ENCODE measurements around the gene CLASP2. TPM values are rescaled to one million over a fixed set of nuclear protein-coding genes. Genes with fewer than 3 reads are reported as not detected.
"Not testable (repeated sequence)": the region's sequence is repeated elsewhere in the genome, so short reads cannot be mapped to it uniquely, and the experiment has no call there.

Gene CLASP2
- total RNA-seq, 1 donor = 26.9 TPM

DNA sequence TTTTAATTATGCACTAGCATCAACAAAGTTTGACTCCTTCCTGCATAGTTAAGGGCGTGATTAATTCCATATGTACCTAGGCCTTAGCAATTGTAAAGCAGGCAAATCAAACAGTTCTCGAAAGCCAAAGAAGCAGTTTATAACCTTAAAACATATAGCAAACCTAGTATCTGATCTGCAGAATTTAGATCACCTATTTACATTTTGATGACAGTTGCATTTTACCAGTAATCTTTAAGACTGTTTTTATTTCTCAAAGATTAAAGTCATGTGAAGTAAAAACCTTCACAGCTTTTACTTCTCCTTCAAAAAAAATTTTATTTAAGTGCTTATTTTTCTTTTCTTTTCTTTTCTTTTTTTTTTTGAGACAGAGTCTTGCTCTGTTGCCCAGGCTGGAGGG lies 257.0 kb downstream of the CLASP2 start:
- DNase-seq (ENCODE audit: low read depth in 2 of 3, low spot score in 2 of 3) = no peak

GRCh38 chr3:33459577-33459976 lies 258.5 kb downstream of the CLASP2 start:
- not testable (repeated sequence) for DNase-seq (ENCODE audit: low read depth in 2 of 3, low spot score in 2 of 3)

DNA sequence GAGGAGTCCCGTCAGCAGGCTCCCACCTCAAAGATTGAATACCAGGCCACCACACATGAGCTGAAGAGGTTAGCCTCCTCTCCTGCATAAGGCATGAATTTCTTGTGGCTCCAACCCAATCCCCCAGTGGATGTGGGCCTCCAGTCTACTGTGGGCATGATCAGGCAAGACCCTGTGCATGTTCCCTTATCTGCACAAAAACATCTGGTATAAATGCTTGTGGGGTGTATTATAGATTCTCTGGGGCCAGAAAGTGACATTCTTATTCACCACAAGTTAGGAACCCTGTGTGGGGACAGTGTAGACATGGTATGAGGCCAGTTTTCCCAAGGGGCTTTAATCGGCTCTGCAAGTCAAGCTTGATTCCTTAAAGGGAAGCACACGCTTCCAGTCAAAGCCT lies 259.6 kb downstream of the CLASP2 start:
- DNase-seq (ENCODE audit: low read depth in 2 of 3, low spot score in 2 of 3) = no peak

DNA sequence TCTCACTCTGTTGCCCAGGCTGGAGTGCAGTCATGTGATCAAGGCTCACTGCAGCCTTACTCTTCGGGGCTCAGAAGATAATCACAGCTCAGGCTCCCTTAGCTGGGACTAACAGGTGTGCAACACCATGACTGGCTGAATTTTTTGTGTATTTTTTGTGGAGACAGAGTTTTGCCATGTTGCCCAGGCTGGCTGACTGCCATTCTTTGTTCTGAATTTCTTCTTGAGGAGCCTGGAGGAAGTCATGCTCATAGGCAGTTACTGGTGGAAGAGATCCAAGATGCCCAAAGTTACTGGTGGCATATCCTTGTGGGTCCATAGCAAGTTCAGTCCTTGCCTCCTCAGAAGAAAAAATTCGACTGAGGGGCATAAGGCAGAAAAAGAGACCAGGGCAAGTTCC lies 261.3 kb downstream of the CLASP2 start:
- DNase-seq (ENCODE audit: low read depth in 2 of 3, low spot score in 2 of 3) = no peak

GRCh38 chr3:33453331-33453761 lies 264.7 kb downstream of the CLASP2 start:
- no peak for DNase-seq (ENCODE audit: low read depth in 2 of 3, low spot score in 2 of 3)

- DNase-seq (ENCODE audit: low read depth in 2 of 3, low spot score in 2 of 3) = not testable (repeated sequence)
Observed at GRCh38 chr3:33451994-33452393, 266.1 kb downstream of the CLASP2 start.

DNA sequence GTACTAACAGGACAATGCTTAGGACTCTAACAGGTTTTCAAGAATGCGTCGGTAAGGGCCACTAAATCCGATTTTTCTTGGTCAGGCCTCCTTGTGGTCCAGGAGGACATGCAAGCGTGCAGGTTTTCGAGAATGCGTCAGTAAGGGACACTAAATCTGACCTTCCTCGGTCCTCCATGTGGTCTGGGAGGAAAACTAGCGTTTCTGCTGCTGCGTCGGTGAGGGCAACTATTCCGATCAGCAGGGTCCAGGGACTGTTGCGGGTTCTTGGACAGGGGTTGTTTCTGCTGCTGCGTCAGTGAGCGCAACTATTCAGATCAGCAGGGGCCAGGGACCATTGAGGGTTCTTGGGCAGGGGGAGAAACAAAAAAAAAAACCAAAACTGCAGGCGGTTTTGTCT lies 270.1 kb downstream of the CLASP2 start:
- no peak for DNase-seq (ENCODE audit: low read depth in 2 of 3, low spot score in 2 of 3)

DNA sequence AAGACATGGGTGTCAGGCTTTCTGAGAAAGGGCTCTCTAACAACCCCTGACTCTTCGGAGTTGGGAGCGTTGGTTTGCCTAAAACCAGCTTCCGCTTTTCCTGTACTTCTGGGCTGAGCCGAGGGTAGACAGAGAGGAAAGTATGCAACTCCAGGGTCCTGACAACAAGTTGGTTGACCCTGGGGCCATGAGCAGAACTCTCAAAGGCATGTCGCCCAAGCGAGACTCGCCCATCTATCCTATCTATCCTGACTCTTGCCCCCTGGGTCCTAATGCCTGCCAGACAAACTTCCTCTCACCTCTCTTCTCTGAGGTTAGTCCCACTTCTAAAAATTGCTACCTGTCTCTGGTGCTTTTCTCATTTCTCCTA lies 270.8 kb downstream of the CLASP2 start:
- not testable (repeated sequence) for DNase-seq (ENCODE audit: low read depth in 2 of 3, low spot score in 2 of 3)

Small RNAs within 50 kb of the gene (small RNA-seq; reads per million reads assigned to genes)
- gene COX6CP10 (not detected), gene RNA5SP128 (not detected)

Other genes starting within 250 kb of the CLASP2 start
- gene PDCD6IP, start 80.4 kb upstream of the CLASP2 start, total RNA-seq = 143 TPM